Gastroesophageal sphincter (tissue), 4 donors: ENCODE results near the gene PDZD2. TPM values are rescaled to one million over a fixed set of nuclear protein-coding genes. Genes with fewer than 3 reads are reported as not detected.

Experiments used
- ATAC-seq: fragments of 150-250 bp; one replicate; pipeline ENCODE4 v1.9.1; 2016; ENCODE audit warnings: mild to moderate bottlenecking, moderate library complexity
- H3K27ac ChIP-seq, 4 donors: fragments of 200-600 bp; sonication (generic) in 3 of 4; 1 replicate in 3 of 4; 2 replicates in 1 of 4; pipeline ENCODE4 v1.5.1; 2016 to 2019
- H3K27me3 ChIP-seq: fragments of 200-600 bp; sonication (generic); one replicate; pipeline ENCODE4 v1.5.1; 2019
- H3K36me3 ChIP-seq, 2 donors: fragments of 200-600 bp; sonication (generic); one replicate each; pipeline ENCODE4 v1.5.1; 2019; ENCODE audit warnings: control low read depth in 1 of 2
- H3K4me1 ChIP-seq, 3 donors: fragments of 200-600 bp; sonication (generic); 1 replicate in 2 of 3; 2 replicates in 1 of 3; pipeline ENCODE4 v1.5.1; 2016 to 2019; ENCODE audit warnings: control low read depth in 2 of 3
- H3K4me3 ChIP-seq, 2 donors: fragments of 200-600 bp; sonication (generic); one replicate each; pipeline ENCODE4 v1.5.1; 2019; ENCODE audit warnings: mild to moderate bottlenecking in 1 of 2, moderate library complexity in 1 of 2
- H3K9me3 ChIP-seq, 3 donors: fragments of 200-600 bp; sonication (generic); one replicate each; pipeline ENCODE4 v1.5.1; 2017 to 2019; ENCODE audit warnings: control low read depth in 2 of 3
- EP300 ChIP-seq: sonication (generic); formaldehyde crosslinking; IDR thresholded peaks from one replicate; pipeline ENCODE4 v1.6.1; 2017; ENCODE audit warnings: antibody characterized with exemption, mild to moderate bottlenecking
- POLR2A ChIP-seq, 2 donors: fragments of 450-650 bp; IDR thresholded peaks; one replicate each; pipeline ENCODE4 v1.6.1; 2017; ENCODE audit warnings: antibody characterized with exemption in 2 of 2, mild to moderate bottlenecking in 2 of 2, moderate library complexity in 1 of 2
- POLR2AphosphoS5 ChIP-seq: sonication (generic); formaldehyde crosslinking; IDR thresholded peaks from one replicate; pipeline ENCODE4 v1.6.1; 2017; ENCODE audit warnings: antibody characterized with exemption
- WGBS, 2 donors: methylation state at CpG; one replicate each; pipeline ENCODE4 v1.1.5; 2018; ENCODE audit warnings: low coverage in 1 of 2; 5-methylcytosine and 5-hydroxymethylcytosine counted together
- total RNA-seq, 4 donors: library from RNA; depleted of rRNA; stranded (reverse); fragments of >200 nt; gene quantifications; one replicate each; pipeline ENCODE4 v1.1.0, GENCODE V29; 2016
- TF ChIP-seq, protein P1 (sequence below), 4 experiments: fragments of 200-600 bp in 2 of 4; fragments of 450-650 bp in 2 of 4; sonication (generic) in 1 of 4; IDR thresholded peaks; one replicate each; pipeline ENCODE4 v1.5.1; 2017 to 2019; ENCODE audit warnings: antibody characterized with exemption in 4 of 4, mild to moderate bottlenecking in 2 of 4, moderate library complexity in 2 of 4

Gene PDZD2
- total RNA-seq, 4 donors from 2014 or later, result 8.6 to 19.4 (median 14.0) TPM

DNA sequence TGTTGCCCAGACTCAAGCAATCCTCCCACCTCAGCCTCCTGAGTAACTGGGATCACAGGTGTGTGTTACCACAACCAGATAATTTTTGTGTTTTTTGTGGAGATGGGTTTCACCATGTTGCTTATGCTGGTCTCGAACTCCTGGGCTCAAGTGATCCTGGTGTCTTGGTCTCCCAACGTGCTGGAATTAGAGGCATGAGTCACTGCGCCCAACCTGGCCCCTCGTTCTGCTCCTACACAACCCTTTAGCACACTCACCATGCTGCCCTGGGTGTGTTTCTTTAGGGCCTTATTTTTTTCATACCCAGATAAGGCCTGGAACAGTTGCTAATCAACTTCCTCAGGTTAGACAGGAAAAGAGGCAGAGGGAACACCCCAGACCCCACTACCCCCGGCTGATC is 2.6 kb downstream of the PDZD2 start:
- H3K27me3 ChIP-seq, result peaks cover 6% of the 10 kb centered on the region
- WGBS, 2 donors, result 82 to 87% methylated on average over 3 to 4 of the region's 5 CpGs
- H3K36me3 ChIP-seq, result no peaks in the 10 kb centered on the region
- H3K4me1 ChIP-seq, result peaks cover 2 to 19% (median 10%) of the 10 kb centered on the region in 3 donors
- H3K9me3 ChIP-seq, result no peaks in the 10 kb centered on the region
- no peak overlapping the region for H3K27ac ChIP-seq
- TF ChIP-seq, protein P1, sequence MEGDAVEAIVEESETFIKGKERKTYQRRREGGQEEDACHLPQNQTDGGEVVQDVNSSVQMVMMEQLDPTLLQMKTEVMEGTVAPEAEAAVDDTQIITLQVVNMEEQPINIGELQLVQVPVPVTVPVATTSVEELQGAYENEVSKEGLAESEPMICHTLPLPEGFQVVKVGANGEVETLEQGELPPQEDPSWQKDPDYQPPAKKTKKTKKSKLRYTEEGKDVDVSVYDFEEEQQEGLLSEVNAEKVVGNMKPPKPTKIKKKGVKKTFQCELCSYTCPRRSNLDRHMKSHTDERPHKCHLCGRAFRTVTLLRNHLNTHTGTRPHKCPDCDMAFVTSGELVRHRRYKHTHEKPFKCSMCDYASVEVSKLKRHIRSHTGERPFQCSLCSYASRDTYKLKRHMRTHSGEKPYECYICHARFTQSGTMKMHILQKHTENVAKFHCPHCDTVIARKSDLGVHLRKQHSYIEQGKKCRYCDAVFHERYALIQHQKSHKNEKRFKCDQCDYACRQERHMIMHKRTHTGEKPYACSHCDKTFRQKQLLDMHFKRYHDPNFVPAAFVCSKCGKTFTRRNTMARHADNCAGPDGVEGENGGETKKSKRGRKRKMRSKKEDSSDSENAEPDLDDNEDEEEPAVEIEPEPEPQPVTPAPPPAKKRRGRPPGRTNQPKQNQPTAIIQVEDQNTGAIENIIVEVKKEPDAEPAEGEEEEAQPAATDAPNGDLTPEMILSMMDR (IDR thresholded peaks at IDR 0.05), result no peak
- TF ChIP-seq POLR2AphosphoS5 (no peak), EP300 (no peak), POLR2A (IDR thresholded peaks at IDR 0.05) (no peak)
- H3K4me3 ChIP-seq, result no peak overlapping the region
- ATAC-seq, result no peak

DNA sequence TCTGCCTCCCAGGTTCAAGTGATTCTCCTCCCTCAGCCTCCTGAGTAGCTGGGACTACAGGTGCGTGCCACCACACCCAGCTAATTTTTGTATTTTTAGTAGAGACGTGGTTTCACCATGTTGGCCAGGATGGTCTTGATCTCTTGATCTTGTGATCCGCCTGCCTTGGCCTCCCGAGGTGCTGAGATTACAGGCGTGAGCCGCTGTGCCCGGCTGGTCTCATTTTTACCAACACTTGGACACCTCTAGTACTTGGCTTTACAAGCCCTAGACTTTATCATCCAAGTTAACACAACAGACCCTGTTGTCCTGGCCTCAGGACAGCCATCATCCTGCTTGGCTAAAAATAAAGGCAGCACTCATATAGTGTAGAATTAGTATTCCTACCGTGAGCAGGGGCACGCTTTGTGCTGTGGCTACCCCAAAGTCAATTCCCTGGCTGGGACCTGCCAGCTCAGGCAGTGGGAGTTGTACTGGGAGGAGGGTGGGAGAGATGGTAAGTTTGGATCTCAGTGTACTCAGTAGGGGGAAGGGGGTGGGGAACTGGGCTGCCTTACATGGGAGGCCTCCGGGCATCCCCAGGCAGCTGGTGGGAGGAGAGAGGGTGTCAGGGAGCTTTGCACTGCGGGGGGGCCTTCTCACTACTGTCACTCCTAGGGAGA is 6.6 kb downstream of the PDZD2 start:
- no peak overlapping the region for H3K27ac ChIP-seq
- H3K36me3 ChIP-seq, result no peaks in the 10 kb centered on the region
- no peak overlapping the region for H3K4me3 ChIP-seq
- H3K27me3 ChIP-seq, result no peaks in the 10 kb centered on the region
- no peaks in the 10 kb centered on the region for H3K4me1 ChIP-seq
- H3K9me3 ChIP-seq, result no peaks in the 10 kb centered on the region
- ATAC-seq, result no peak
- WGBS, 2 donors, result 61 to 85% methylated on average over 2 to 8 of the region's 11 CpGs
- no peak for TF ChIP-seq POLR2AphosphoS5
- TF ChIP-seq POLR2A (IDR thresholded peaks at IDR 0.05), result no peak
- TF ChIP-seq, protein P1 (IDR thresholded peaks at IDR 0.05), result no peak
- TF ChIP-seq EP300, result no peak

DNA sequence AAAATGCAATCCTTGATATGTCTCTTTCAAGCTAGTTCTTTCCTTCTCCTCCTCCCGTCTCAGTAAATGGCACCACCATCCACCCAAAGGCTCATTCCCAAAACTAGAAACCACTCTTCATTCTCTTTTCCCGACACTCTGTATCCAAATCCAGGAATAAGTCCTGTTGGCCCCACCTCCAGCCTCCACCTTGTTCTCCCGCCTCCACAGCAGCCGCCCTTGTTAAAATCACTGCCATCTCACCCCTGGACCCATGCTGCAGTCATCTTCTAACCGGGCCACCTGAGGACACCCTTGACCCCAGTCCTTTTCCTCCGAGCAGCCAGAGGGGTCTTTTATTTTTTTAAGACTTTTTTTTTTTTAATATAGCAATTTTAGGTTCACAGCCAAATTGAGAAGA is 9.4 kb downstream of the PDZD2 start:
- Histone ChIP-seq H3K27me3 (no peaks in the 10 kb centered on the region), H3K4me1 (no peaks in the 10 kb centered on the region), H3K27ac (no peak overlapping the region), H3K36me3 (no peaks in the 10 kb centered on the region), H3K4me3 (no peak overlapping the region), H3K9me3 (no peaks in the 10 kb centered on the region)
- TF ChIP-seq, protein P1 (IDR thresholded peaks at IDR 0.05), result no peak
- TF ChIP-seq POLR2AphosphoS5 (no peak), EP300 (no peak), POLR2A (IDR thresholded peaks at IDR 0.05) (no peak)
- 89 to 93% methylated on average over 6 of the region's 6 CpGs for WGBS, 2 donors
- ATAC-seq, result no peak

DNA sequence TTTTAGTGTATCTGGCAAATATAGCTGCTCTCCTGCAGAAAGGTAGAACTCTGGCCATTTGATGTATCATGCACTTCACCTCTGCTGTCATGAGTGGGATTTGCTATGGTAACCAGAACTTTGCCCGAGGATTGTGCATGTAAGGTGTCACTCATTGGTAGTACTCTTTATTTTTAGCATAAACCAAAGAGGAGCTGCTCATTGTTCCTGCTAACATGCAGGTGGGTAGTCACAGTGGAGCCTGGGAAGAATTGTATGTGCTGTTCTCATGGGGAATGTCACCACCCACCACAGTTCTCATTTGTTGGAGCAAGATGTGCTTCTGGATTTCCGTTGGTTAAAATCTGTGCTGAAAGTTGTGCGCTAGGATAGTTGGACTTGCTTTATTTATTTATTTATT is 12.3 kb downstream of the PDZD2 start:
- WGBS, 2 donors, result 60 to 85% methylated on average over 1 to 3 of the region's 3 CpGs
- Histone ChIP-seq H3K36me3 (no peaks in the 10 kb centered on the region), H3K4me1 (no peaks in the 10 kb centered on the region), H3K27me3 (no peaks in the 10 kb centered on the region), H3K27ac (no peak overlapping the region), H3K4me3 (no peak overlapping the region), H3K9me3 (no peaks in the 10 kb centered on the region)
- no peak for TF ChIP-seq POLR2A (IDR thresholded peaks at IDR 0.05)
- TF ChIP-seq POLR2AphosphoS5, result no peak
- no peak for TF ChIP-seq EP300
- TF ChIP-seq, protein P1 (IDR thresholded peaks at IDR 0.05), result no peak
- no peak for ATAC-seq

DNA sequence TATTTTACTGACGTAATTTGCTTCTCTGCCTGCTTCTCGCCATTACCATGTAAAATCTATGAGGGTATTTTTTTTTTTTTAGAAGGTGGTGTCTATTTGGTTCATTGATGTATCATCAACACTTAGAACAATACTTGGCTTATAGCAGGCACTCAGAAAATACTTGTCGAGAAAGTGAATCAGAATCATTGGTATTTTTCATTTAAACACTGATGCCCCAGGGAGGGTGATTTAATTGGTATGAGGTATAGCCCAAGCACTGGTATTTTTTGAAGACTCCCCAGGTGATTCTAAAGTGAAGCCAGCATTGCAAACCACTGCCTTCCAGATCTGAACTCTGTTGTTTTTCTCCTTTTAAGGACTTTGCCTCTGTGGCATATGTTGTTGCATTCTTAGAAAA is 16.6 kb downstream of the PDZD2 start:
- ATAC-seq, result no peak
- Histone ChIP-seq H3K27me3 (no peaks in the 10 kb centered on the region), H3K36me3 (no peaks in the 10 kb centered on the region), H3K4me3 (no peak overlapping the region), H3K4me1 (no peaks in the 10 kb centered on the region), H3K9me3 (no peaks in the 10 kb centered on the region), H3K27ac (no peak overlapping the region)
- WGBS, 2 donors, result 71 to 98% methylated on average over 1 to 3 of the region's 3 CpGs
- TF ChIP-seq POLR2A (IDR thresholded peaks at IDR 0.05), result no peak
